IMR-90 (cell line): ENCODE data around the gene KCNQ5. TPM values are rescaled to one million over a fixed set of nuclear protein-coding genes. Genes with fewer than 3 reads are reported as not detected.

Experiments
- ATAC-seq: fragments of 200-7000 bp; cut with Tn5 transposase; 2 replicates; pipeline ENCODE4 v1.9.1; 2020; ENCODE audit warnings: low read depth, mild to moderate bottlenecking, moderate library complexity
- BruUV-seq: library from RNA; stranded (reverse); fragments of 400-500 nt; replicated peaks from 2 replicates; lab custom pipeline; 2021; lab: Mats Ljungman, UMichigan
- CTCF ChIA-PET: fragments of 300-600 bp; formaldehyde crosslinking; extraction: SDS; loops from one replicate; lab custom pipeline; 2021; ENCODE audit warnings: antibody characterized with exemption; lab: Yijun Ruan, JAX
- POLR2A ChIA-PET: fragments of 300-600 bp; sonication (Branson Sonifier 250); formaldehyde crosslinking; loops from one replicate; lab custom pipeline; 2022; ENCODE audit warnings: antibody characterized with exemption; ENCODE audit not compliant: unreplicated experiment; lab: Charles Lee
- DNase-seq: peaks from one replicate; pipeline ENCODE4 v3.0.0; 2013
- H2AFZ ChIP-seq: replicated peaks from 2 replicates; pipeline ENCODE3; 2013; ENCODE audit warnings: low read length, mild to moderate bottlenecking; ENCODE audit not compliant: poor library complexity
- H2AK5ac ChIP-seq: 2 replicates; pipeline ENCODE4 v1.6.1; 2013; ENCODE audit warnings: low read depth, low read length, inconsistent platforms
- H2AK9ac ChIP-seq: replicated peaks from 2 replicates; pipeline ENCODE3; 2013; ENCODE audit warnings: mild to moderate bottlenecking, low read depth, low read length, moderate library complexity; ENCODE audit not compliant: poor library complexity
- H2BK120ac ChIP-seq: 2 replicates; pipeline ENCODE4 v1.6.1; 2013; ENCODE audit warnings: low read depth, low read length, inconsistent platforms
- H2BK15ac ChIP-seq: 3 replicates; pipeline ENCODE4 v1.6.1; 2013; ENCODE audit warnings: low read depth, low read length, inconsistent platforms
- H2BK20ac ChIP-seq: 2 replicates; pipeline ENCODE4 v1.6.1; 2013; ENCODE audit warnings: low read depth, mild to moderate bottlenecking, inconsistent platforms, low read length, moderate library complexity
- H2BK5ac ChIP-seq: 2 replicates; pipeline ENCODE4 v1.6.1; 2013; ENCODE audit warnings: mild to moderate bottlenecking, low read depth, low read length, inconsistent platforms; ENCODE audit not compliant: poor library complexity, severe bottlenecking
- H3K14ac ChIP-seq: replicated peaks from 2 replicates; pipeline ENCODE4 v1.6.1; 2013; ENCODE audit warnings: low read depth, low read length, inconsistent platforms
- H3K18ac ChIP-seq: 2 replicates; pipeline ENCODE4 v1.6.1; 2013; ENCODE audit warnings: low read depth, low read length, control low read depth
- H3K23ac ChIP-seq: 2 replicates; pipeline ENCODE4 v1.6.1; 2013; ENCODE audit warnings: low read depth, low read length, inconsistent platforms
- H3K27ac ChIP-seq: 2 replicates; pipeline ENCODE4 v1.5.1; 2013; ENCODE audit warnings: mild to moderate bottlenecking, control low read depth, low read length; ENCODE audit not compliant: insufficient read depth
- H3K27me3 ChIP-seq: 2 replicates; pipeline ENCODE4 v1.6.1; 2013; ENCODE audit warnings: low read length; ENCODE audit not compliant: control insufficient read depth, insufficient read depth
- H3K36me3 ChIP-seq: 2 replicates; pipeline ENCODE4 v1.6.1; 2013; ENCODE audit warnings: low read length, mixed read lengths; ENCODE audit not compliant: control insufficient read depth, insufficient read depth
- H3K4ac ChIP-seq: 2 replicates; pipeline ENCODE4 v1.6.1; 2013; ENCODE audit warnings: low read depth, low read length, inconsistent platforms
- H3K4me1 ChIP-seq: 2 replicates; pipeline ENCODE4 v1.6.1; 2013; ENCODE audit warnings: low read length, mixed read lengths; ENCODE audit not compliant: control insufficient read depth, insufficient read depth
- H3K4me2 ChIP-seq: 2 replicates; pipeline ENCODE4 v1.6.1; 2013; ENCODE audit warnings: low read depth, mild to moderate bottlenecking, control low read depth, low read length, moderate library complexity
- H3K4me3 ChIP-seq: 2 replicates; pipeline ENCODE4 v1.5.1; 2013; ENCODE audit warnings: low read depth, mild to moderate bottlenecking, control low read depth, low read length, moderate library complexity; ENCODE audit not compliant: insufficient read depth
- H3K56ac ChIP-seq: 2 replicates; pipeline ENCODE4 v1.6.1; 2013; ENCODE audit warnings: low read length, inconsistent platforms; ENCODE audit not compliant: insufficient read depth; ENCODE audit errors: extremely low read depth
- H3K79me1 ChIP-seq, 2 experiments: 2 replicates each; pipeline ENCODE4 v1.6.1; 2013; ENCODE audit warnings: low read length in 2 of 2, inconsistent platforms in 1 of 2, low read depth in 1 of 2
- H3K9ac ChIP-seq: 2 replicates; pipeline ENCODE4 v1.6.1; 2013; ENCODE audit warnings: low read depth, low read length, control low read depth
- H3K9me1 ChIP-seq: 2 replicates; pipeline ENCODE4 v1.6.1; 2013; ENCODE audit warnings: low read length, inconsistent platforms; ENCODE audit not compliant: insufficient read depth
- H3K9me3 ChIP-seq: 2 replicates; pipeline ENCODE4 v1.6.1; 2013; ENCODE audit warnings: low read length; ENCODE audit not compliant: control insufficient read depth, insufficient read depth
- H4K20me1 ChIP-seq: 2 replicates; pipeline ENCODE4 v1.6.1; 2013; ENCODE audit warnings: low read length, inconsistent platforms; ENCODE audit not compliant: insufficient read depth
- H4K5ac ChIP-seq: 2 replicates; pipeline ENCODE4 v1.6.1; 2013; ENCODE audit warnings: mild to moderate bottlenecking, low read depth, low read length, control low read depth
- H4K8ac ChIP-seq, 2 experiments: 2 replicates each; pipeline ENCODE4 v1.6.1; 2013; ENCODE audit warnings: low read depth in 2 of 2, low read length in 2 of 2, control low read depth in 1 of 2, inconsistent platforms in 1 of 2
- H4K91ac ChIP-seq: 2 replicates; pipeline ENCODE4 v1.6.1; 2013; ENCODE audit warnings: low read depth, low read length, inconsistent platforms; ENCODE audit not compliant: insufficient read depth
- BHLHE40 ChIP-seq: fragments of 150-350 bp; IDR thresholded peaks from 2 replicates; pipeline ENCODE4 v1.6.1; 2016; ENCODE audit warnings: mild to moderate bottlenecking, low read depth, low read length
- CEBPB ChIP-seq: IDR thresholded peaks from 2 replicates; pipeline ENCODE4 v1.6.1; 2012; ENCODE audit warnings: low read depth, low read length, improper control_type of control experiment
- CHD1 ChIP-seq: IDR thresholded peaks from 2 replicates; pipeline ENCODE4 v1.6.1; 2012; ENCODE audit warnings: low read depth, low read length, improper control_type of control experiment
- CTCF ChIP-seq: conservative IDR thresholded peaks from 2 replicates; pipeline ENCODE4 v1.5.1; 2012; ENCODE audit warnings: mild to moderate bottlenecking, low read depth, low read length, improper control_type of control experiment
- ELK1 ChIP-seq: fragments of 150-350 bp; IDR thresholded peaks from 2 replicates; pipeline ENCODE4 v1.6.1; 2016; ENCODE audit warnings: low read depth, mild to moderate bottlenecking, low read length, moderate library complexity, borderline replicate concordance
- FOS ChIP-seq: fragments of 150-350 bp; IDR thresholded peaks from 2 replicates; pipeline ENCODE4 v1.6.1; 2016; ENCODE audit warnings: low read depth, low read length
- MAFK ChIP-seq: IDR thresholded peaks from 2 replicates; pipeline ENCODE4 v1.6.1; 2012; ENCODE audit warnings: low read depth, low read length, improper control_type of control experiment
- MXI1 ChIP-seq: IDR thresholded peaks from 2 replicates; pipeline ENCODE4 v1.6.1; 2012; ENCODE audit warnings: low read depth, mild to moderate bottlenecking, low read length, moderate library complexity, borderline replicate concordance
- NFE2L2 ChIP-seq: fragments of 150-350 bp; IDR thresholded peaks from 2 replicates; pipeline ENCODE4 v1.6.1; 2016; ENCODE audit warnings: low read depth, mild to moderate bottlenecking, low read length
- POLR2A ChIP-seq: IDR thresholded peaks from 2 replicates; pipeline ENCODE4 v1.6.1; 2012; ENCODE audit warnings: mild to moderate bottlenecking, low read depth, low read length
- RAD21 ChIP-seq: IDR thresholded peaks from 2 replicates; pipeline ENCODE4 v1.6.1; 2012; ENCODE audit warnings: low read length, improper control_type of control experiment
- RCOR1 ChIP-seq: IDR thresholded peaks from 2 replicates; pipeline ENCODE4 v1.6.1; 2012; ENCODE audit warnings: mild to moderate bottlenecking, low read length, improper control_type of control experiment; ENCODE audit not compliant: insufficient replicate concordance
- RFX5 ChIP-seq: IDR thresholded peaks from 2 replicates; pipeline ENCODE4 v1.8.0; 2012; ENCODE audit warnings: low read depth, mild to moderate bottlenecking, low read length, moderate library complexity
- SMC3 ChIP-seq: fragments of 150-350 bp; IDR thresholded peaks from 2 replicates; pipeline ENCODE4 v1.6.1; 2016; ENCODE audit warnings: low read depth, mild to moderate bottlenecking, antibody characterized with exemption, low read length, moderate library complexity
- USF2 ChIP-seq: fragments of 150-350 bp; IDR thresholded peaks from 2 replicates; pipeline ENCODE4 v1.6.1; 2017; ENCODE audit warnings: mild to moderate bottlenecking, antibody characterized with exemption, low read length, low read depth
- WGBS, 2 experiments: methylation state at CpG; one replicate each; pipeline versions ENCODE4 v1.1.5 to v1.1.7; 2013; ENCODE audit warnings: missing lambda C conversion rate in 2 of 2; ENCODE audit not compliant: insufficient read length in 1 of 2; ENCODE audit errors: extremely low coverage in 2 of 2; 5-methylcytosine and 5-hydroxymethylcytosine counted together
- dilution Hi-C: fragments of 300-500 bp; cut with HindIII; formaldehyde crosslinking; loops from one replicate; pipeline ENCODE4 v1.14.3; 2018; ENCODE audit warnings: low sequenced_read_pairs; ENCODE audit not compliant: unreplicated experiment
- in situ Hi-C: fragments of 300-500 bp; cut with MboI; formaldehyde crosslinking; loops from 3 replicates; pipeline ENCODE4 v1.14.3; 2019; ENCODE audit warnings: low sequenced_read_pairs, inconsistent platforms, mixed read lengths
- intact Hi-C: fragments of 100-400 bp; cut with micrococcal nuclease; formaldehyde crosslinking; loops from 2 replicates; pipeline ENCODE4 v1.10.0; 2022
- polyA plus RNA-seq, 3 experiments: library from polyadenylated mRNA; depleted of rRNA; stranded (reverse); fragments of >200 nt; gene quantifications; 2 replicates each; pipeline ENCODE4 v1.2.3, GENCODE V29; 2012; ENCODE audit warnings: low replicate concordance in 1 of 3
- total RNA-seq: library from RNA; depleted of rRNA; stranded (reverse); fragments of >200 nt; gene quantifications from 2 replicates; pipeline ENCODE4 v1.2.3, GENCODE V29; 2012

The KCNQ5 gene
- total and polyA plus RNA-seq, 2 of the 4 experiments (the other 2 are of a cell fraction) = 0.75 to 1.3 TPM

- H2BK120ac ChIP-seq = no peak overlapping the region
- ATAC-seq (no peak), DNase-seq (no peak)
- H3K4me1 ChIP-seq = no peaks in the 10 kb centered on the region; the same call in 1 of the 2 replicates
- CTCF ChIA-PET = interaction anchor here (0.6 kb wide), 3 partner anchors 13 to 252 kb away, joined by 3 to 8 read pairs (median 3); no protein-coding TSS in a partner anchor
- no peak overlapping the region for H2AK5ac ChIP-seq
- H3K18ac ChIP-seq = no peak overlapping the region
- no peak overlapping the region for H2BK5ac ChIP-seq
- no peak overlapping the region for H2AFZ ChIP-seq
- in situ Hi-C loops (no loop called here), intact Hi-C loops (no loop called here), dilution Hi-C loops (no loop called here)
- POLR2A ChIA-PET = no interaction called here
- H3K4ac ChIP-seq = no peak overlapping the region
- H3K4me3 ChIP-seq = no peak overlapping the region
- no peak overlapping the region for H2BK15ac ChIP-seq
- no peaks in the 10 kb centered on the region for H3K9me3 ChIP-seq
- no peaks in the 10 kb centered on the region for H3K36me3 ChIP-seq
- no peak overlapping the region for H4K5ac ChIP-seq
- H3K27ac ChIP-seq = no peak overlapping the region
- H3K9ac ChIP-seq = no peak overlapping the region
- no peak overlapping the region for H3K23ac ChIP-seq
- H3K14ac ChIP-seq = no peak overlapping the region
- H3K79me1 ChIP-seq = no peaks in the 10 kb centered on the region
- no peaks in the 10 kb centered on the region for H3K9me1 ChIP-seq
- no peak overlapping the region for H2BK20ac ChIP-seq
- no peaks in the 10 kb centered on the region for H4K20me1 ChIP-seq
- no peaks in the 10 kb centered on the region for H3K27me3 ChIP-seq
- H2AK9ac ChIP-seq = no peak overlapping the region
- no peak overlapping the region for H4K91ac ChIP-seq
- no peak overlapping the region for H3K4me2 ChIP-seq
- WGBS, 2 experiments = no CpG with 5 or more reads among the region's 7 CpGs
- no TSS peak for BruUV-seq
- no peak overlapping the region for H4K8ac ChIP-seq
- H3K56ac ChIP-seq = no peak overlapping the region
- no peak for TF ChIP-seq USF2
- no peak for TF ChIP-seq RAD21
- TF ChIP-seq RCOR1 = no peak
- TF ChIP-seq POLR2A = no peak
- TF ChIP-seq SMC3 = no peak
- TF ChIP-seq CTCF = no peak
- no peak for TF ChIP-seq RFX5
- TF ChIP-seq CHD1 = no peak
- no peak for TF ChIP-seq MAFK
- TF ChIP-seq FOS = no peak
- TF ChIP-seq CEBPB = no peak
- no peak for TF ChIP-seq ELK1
- no peak for TF ChIP-seq NFE2L2
- no peak for TF ChIP-seq BHLHE40
- TF ChIP-seq MXI1 = no peak
Observed at GRCh38 chr6:72689107-72689954, 67.5 kb downstream of the KCNQ5 start.
